B cell (primary cell): Measurements from ENCODE around the gene PXDC1. TPM values are rescaled to one million over a fixed set of nuclear protein-coding genes. Genes with fewer than 3 reads are reported as not detected.

Experiments
- ATAC-seq: fragments of 200-7000 bp; cut with Tn5 transposase; one replicate; pipeline ENCODE4 v1.10.0; 2021; ENCODE audit warnings: low read depth, mild to moderate bottlenecking, moderate number of reproducible peaks, moderate library complexity
- CTCF ChIA-PET: fragments of 350-600 bp; sonication (Branson Sonifier 250); formaldehyde crosslinking; loops from one replicate; lab custom pipeline; 2021; ENCODE audit warnings: antibody characterized with exemption, inconsistent platforms; lab: Charles Lee
- POLR2A ChIA-PET: fragments of 350-600 bp; sonication (Branson Sonifier 250); formaldehyde crosslinking; loops from one replicate; lab custom pipeline; 2021; ENCODE audit warnings: antibody characterized with exemption; lab: Charles Lee
- DNase-seq: peaks from one replicate; pipeline ENCODE4 v3.0.0; 2013
- H2AFZ ChIP-seq: 2 replicates; pipeline ENCODE4 v1.6.1; 2012; ENCODE audit warnings: mild to moderate bottlenecking, low read depth, low read length; ENCODE audit not compliant: insufficient read depth, poor library complexity, severe bottlenecking
- H3K27ac ChIP-seq, 2 donors: 1 replicate in 1 of 2; 2 replicates in 1 of 2; pipeline ENCODE4 v1.5.1; 2012 to 2013; ENCODE audit warnings: low read length in 2 of 2, mild to moderate bottlenecking in 2 of 2, moderate library complexity in 1 of 2
- H3K27me3 ChIP-seq, 4 experiments: fragments of 200-600 bp in 1 of 4; sonication (generic) in 1 of 4; replicated peaks in 1 of 4; 1 replicate in 2 of 4; 2 replicates in 2 of 4; pipeline versions ENCODE4 v1.6.1 to v1.7.0; 2013 to 2016; ENCODE audit warnings: low read length in 3 of 4, mild to moderate bottlenecking in 2 of 4, mixed read lengths in 1 of 4, moderate library complexity in 1 of 4; ENCODE audit not compliant: insufficient read depth in 4 of 4, control insufficient read depth in 3 of 4; ENCODE audit errors: control extremely low read depth in 1 of 4
- H3K36me3 ChIP-seq, 2 experiments: replicated peaks in 1 of 2; 1 replicate in 1 of 2; 2 replicates in 1 of 2; pipeline versions ENCODE4 v1.6.1 to v1.7.1; 2013; ENCODE audit warnings: low read length in 1 of 2; ENCODE audit not compliant: insufficient read depth in 2 of 2, control insufficient read depth in 1 of 2; ENCODE audit errors: control extremely low read depth in 1 of 2, extremely low read depth in 1 of 2
- H3K4me1 ChIP-seq, 2 donors: fragments of 200-600 bp in 1 of 2; sonication (generic) in 1 of 2; 1 replicate in 1 of 2; 2 replicates in 1 of 2; pipeline versions ENCODE4 v1.5.1 to v1.6.1; 2013 to 2017; ENCODE audit warnings: low read length in 2 of 2; ENCODE audit not compliant: control insufficient read depth in 2 of 2, insufficient read depth in 2 of 2
- H3K4me2 ChIP-seq: replicated peaks from 2 replicates; pipeline ENCODE3; 2012; ENCODE audit warnings: mild to moderate bottlenecking, low read depth, low read length; ENCODE audit not compliant: poor library complexity, severe bottlenecking
- H3K4me3 ChIP-seq, 5 experiments: fragments of 200-600 bp in 1 of 5; sonication (generic) in 1 of 5; 1 replicate in 3 of 5; 2 replicates in 2 of 5; pipeline versions ENCODE4 v1.5.1 to v1.7.0; 2011 to 2016; ENCODE audit warnings: low read length in 4 of 5, mild to moderate bottlenecking in 4 of 5, low read depth in 2 of 5, control low read depth in 1 of 5, moderate library complexity in 1 of 5; ENCODE audit not compliant: insufficient read depth in 1 of 5; ENCODE audit errors: control extremely low read depth in 1 of 5, extremely low read depth in 1 of 5
- H3K79me2 ChIP-seq: fragments of 200-600 bp; sonication (generic); one replicate; pipeline ENCODE4 v1.6.0; 2016; ENCODE audit warnings: low read length; ENCODE audit not compliant: control insufficient read depth, insufficient read depth
- H3K9ac ChIP-seq: fragments of 200-600 bp; sonication (generic); 2 replicates; pipeline ENCODE4 v1.6.1; 2017; ENCODE audit warnings: mild to moderate bottlenecking, low read length, moderate library complexity
- H3K9me3 ChIP-seq, 3 donors: one replicate each; pipeline versions ENCODE4 v1.6.1 to v1.7.1; 2013; ENCODE audit warnings: low read length in 2 of 3; ENCODE audit not compliant: control insufficient read depth in 2 of 3, insufficient read depth in 1 of 3; ENCODE audit errors: control extremely low read depth in 1 of 3
- H4K20me1 ChIP-seq: 2 replicates; pipeline ENCODE4 v1.6.0; 2012; ENCODE audit warnings: mild to moderate bottlenecking, low read length; ENCODE audit not compliant: insufficient read depth, control insufficient read depth, poor library complexity, severe bottlenecking
- H3K27ac Mint-ChIP-seq: one replicate; pipeline ENCODE4 v1.8.0; 2021; ENCODE audit warnings: mixed read lengths
- H3K27me3 Mint-ChIP-seq: one replicate; pipeline ENCODE4 v1.8.0; 2021; ENCODE audit warnings: mixed read lengths
- H3K4me1 Mint-ChIP-seq: one replicate; pipeline ENCODE4 v1.8.0; 2021; ENCODE audit warnings: mixed read lengths
- H3K4me3 Mint-ChIP-seq: one replicate; pipeline ENCODE4 v1.8.0; 2021; ENCODE audit warnings: mixed read lengths
- H3K9me3 Mint-ChIP-seq: one replicate; pipeline ENCODE4 v1.8.0; 2022; ENCODE audit warnings: mixed read lengths; ENCODE audit not compliant: insufficient read depth
- CTCF ChIP-seq: fragments of 200-600 bp; IDR thresholded peaks from one replicate; pipeline ENCODE4 v1.8.0; 2022; ENCODE audit warnings: antibody characterized with exemption, mild to moderate bottlenecking
- EZH2 ChIP-seq: IDR thresholded peaks from 2 replicates; pipeline ENCODE4 v1.6.1; 2012; ENCODE audit warnings: borderline replicate concordance, low read depth, mild to moderate bottlenecking, moderate library complexity, low read length; ENCODE audit not compliant: insufficient read depth, poor library complexity, severe bottlenecking
- WGBS: methylation state at CpG from one replicate; pipeline ENCODE4 v1.1.5; 2013; ENCODE audit warnings: missing lambda C conversion rate; ENCODE audit not compliant: insufficient coverage; 5-methylcytosine and 5-hydroxymethylcytosine counted together
- intact Hi-C: fragments of 100-400 bp; cut with micrococcal nuclease; formaldehyde crosslinking; loops from one replicate; pipeline ENCODE4 v1.10.0; 2022
- polyA plus RNA-seq: library from polyadenylated mRNA; depleted of rRNA; stranded (reverse); fragments of >200 nt; gene quantifications from 2 replicates; pipeline ENCODE4 v1.2.3, GENCODE V29; 2012
- total RNA-seq, 2 donors: library from RNA; stranded (reverse); fragments of 120-200 nt in 1 of 2; gene quantifications; 1 replicate in 1 of 2; 2 replicates in 1 of 2; pipeline versions ENCODE4 v1.2.3 to v1.2.4, GENCODE V29; 2013 to 2022

PXDC1 gene
- total and polyA plus RNA-seq, 2 donors (not counting 1 experiment from before 2014, with no cell fraction given), result 4.7 to 18.9 TPM

- DNase-seq (no peak), ATAC-seq (no peak)
- Histone ChIP-seq H3K4me1 (no peaks in the 10 kb centered on the region), H3K36me3 (no peaks in the 10 kb centered on the region), H2AFZ (no peak overlapping the region), H3K27ac (no peak overlapping the region), H3K9ac (no peak overlapping the region), H3K4me3 (no peak overlapping the region), H3K4me2 (no peak overlapping the region), H3K79me2 (no peaks in the 10 kb centered on the region), H4K20me1 (no peaks in the 10 kb centered on the region), H3K27me3 (peaks cover 0 to 4% (median 0%) of the 10 kb centered on the region in 4 experiments), H3K9me3 (peaks cover 0 to 6% (median 0%) of the 10 kb centered on the region in 3 donors)
- Mint-ChIP-seq H3K27me3 (peaks cover 39% of the 10 kb centered on the region), H3K9me3 (peaks cover 5% of the 10 kb centered on the region), H3K27ac (no peak overlapping the region), H3K4me1 (no peaks in the 10 kb centered on the region), H3K4me3 (no peak overlapping the region)
- POLR2A ChIA-PET, result no interaction called here
- TF ChIP-seq CTCF (no peak), EZH2 (no peak)
- WGBS, result no CpG with 5 or more reads among the region's 2 CpGs
- CTCF ChIA-PET, result interaction anchor here (0.9 kb wide), 1 partner anchor 36 kb away, joined by 3 read pairs; no protein-coding TSS in a partner anchor
- intact Hi-C loops, result no loop called here
These were observed 56.3 kb downstream of the PXDC1 start for GRCh38 chr6:3695065-3695817.

GRCh38 chr6:3693831-3694230, 57.7 kb downstream of the PXDC1 start:
- Mint-ChIP-seq H3K4me1 (no peaks in the 10 kb centered on the region), H3K27ac (no peak overlapping the region), H3K4me3 (no peak overlapping the region), H3K27me3 (peaks cover 34% of the 10 kb centered on the region), H3K9me3 (peaks cover 2% of the 10 kb centered on the region)
- ChIA-PET CTCF (no interaction called here), POLR2A (no interaction called here)
- no peaks in the 10 kb centered on the region for H3K36me3 ChIP-seq
- H3K27me3 ChIP-seq, result peaks cover 0 to 4% (median 0%) of the 10 kb centered on the region in 4 experiments
- intact Hi-C loops, result no loop called here
- no peaks in the 10 kb centered on the region for H4K20me1 ChIP-seq
- no peak overlapping the region for H3K4me2 ChIP-seq
- H3K79me2 ChIP-seq, result no peaks in the 10 kb centered on the region
- H3K9ac ChIP-seq, result no peak overlapping the region
- DNase-seq (no peak), ATAC-seq (no peak)
- H3K4me3 ChIP-seq, result no peak overlapping the region
- H3K9me3 ChIP-seq, result peaks cover 0 to 2% (median 0%) of the 10 kb centered on the region in 3 donors
- no CpG with 5 or more reads among the region's 2 CpGs for WGBS
- TF ChIP-seq EZH2 (no peak), CTCF (no peak)
- H2AFZ ChIP-seq, result no peak overlapping the region
- no peaks in the 10 kb centered on the region for H3K4me1 ChIP-seq
- no peak overlapping the region for H3K27ac ChIP-seq
